ENCODE results near the gene GNG13. TPM values are rescaled to one million over a fixed set of nuclear protein-coding genes. Genes with fewer than 3 reads are reported as not detected.
"Not testable (repeated sequence)": the region's sequence is repeated elsewhere in the genome, so short reads cannot be mapped to it uniquely, and the experiment has no call there.

GNG13 gene
- polyA plus RNA-seq, 3 donors: 0.12 to 0.31 TPM; not detected in 1

DNA sequence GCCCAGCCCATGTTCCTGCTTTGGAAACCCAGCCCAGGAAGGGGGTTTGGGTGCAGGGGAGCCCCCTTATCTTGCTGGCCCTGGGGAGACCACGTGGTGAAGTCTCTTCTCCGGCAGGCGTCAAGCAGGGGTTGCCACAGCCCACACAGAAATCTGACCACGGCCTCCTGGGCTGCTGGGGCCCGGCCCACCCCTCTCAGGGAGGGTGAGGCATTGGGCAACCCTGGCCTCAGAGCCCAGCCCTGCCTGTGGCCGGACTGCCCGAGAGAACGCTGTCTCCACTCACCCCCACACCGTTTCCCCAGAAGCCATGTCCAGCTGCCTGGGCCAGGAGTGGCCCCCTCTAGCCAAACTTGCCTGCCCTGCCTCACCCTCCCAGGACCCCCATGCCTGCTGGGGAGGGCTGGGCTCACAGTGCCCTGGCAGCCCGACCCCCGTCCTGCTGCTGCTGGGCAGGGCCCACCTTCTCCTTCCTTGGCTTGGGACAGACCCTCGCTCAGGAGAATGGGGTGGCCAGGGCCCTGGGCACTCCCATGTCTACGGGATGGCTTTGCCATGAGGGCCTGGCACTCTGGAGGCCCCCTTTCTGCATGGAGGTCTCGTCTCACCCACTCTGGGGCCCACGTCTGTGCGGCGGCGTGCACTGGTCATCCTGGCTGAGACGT, 19.1 kb downstream of the GNG13 start:
- no peak for DNase-seq (ENCODE audit: low read depth in 3 of 3, low spot score in 2 of 3)

- no peak for DNase-seq (ENCODE audit: low read depth in 3 of 3, low spot score in 2 of 3)
Observed at GRCh38 chr16:780296-780695, 20.2 kb downstream of the GNG13 start.

DNA sequence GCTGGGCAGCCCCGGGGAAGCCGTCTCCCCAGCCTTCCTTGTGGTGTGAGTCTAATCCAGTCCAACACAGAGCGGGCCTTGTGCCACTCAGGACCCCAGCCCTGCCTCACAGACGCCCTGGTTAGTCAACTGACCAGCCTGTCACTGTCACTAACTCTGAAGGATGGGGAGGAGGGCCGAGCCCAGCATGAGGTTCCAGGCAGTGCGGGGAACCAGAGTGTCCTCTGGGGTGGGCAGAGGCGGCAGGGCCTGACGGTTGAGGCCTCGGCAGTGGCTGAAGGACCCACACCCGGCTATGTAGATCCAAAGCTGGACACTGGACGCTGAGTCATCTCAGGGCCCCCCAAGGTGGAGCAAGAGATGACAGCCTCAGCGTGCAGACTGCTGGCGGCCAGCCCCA, 21.0 kb downstream of the GNG13 start:
- no peak for DNase-seq (ENCODE audit: low read depth in 3 of 3, low spot score in 2 of 3)

- no peak for DNase-seq (ENCODE audit: low read depth in 3 of 3, low spot score in 2 of 3)
Observed at GRCh38 chr16:778909-779527, 21.5 kb downstream of the GNG13 start.

GRCh38 chr16:778447-778846, 22.1 kb downstream of the GNG13 start:
- no peak for DNase-seq (ENCODE audit: low read depth in 3 of 3, low spot score in 2 of 3)

GRCh38 chr16:777826-778225, 22.7 kb downstream of the GNG13 start:
- no peak for DNase-seq (ENCODE audit: low read depth in 3 of 3, low spot score in 2 of 3)

GRCh38 chr16:776824-777223, 23.7 kb downstream of the GNG13 start:
- DNase-seq (ENCODE audit: low read depth in 3 of 3, low spot score in 2 of 3): no peak

- not testable (repeated sequence) for DNase-seq (ENCODE audit: low read depth in 3 of 3, low spot score in 2 of 3)
Observed at GRCh38 chr16:776298-776697, 24.2 kb downstream of the GNG13 start.

DNA sequence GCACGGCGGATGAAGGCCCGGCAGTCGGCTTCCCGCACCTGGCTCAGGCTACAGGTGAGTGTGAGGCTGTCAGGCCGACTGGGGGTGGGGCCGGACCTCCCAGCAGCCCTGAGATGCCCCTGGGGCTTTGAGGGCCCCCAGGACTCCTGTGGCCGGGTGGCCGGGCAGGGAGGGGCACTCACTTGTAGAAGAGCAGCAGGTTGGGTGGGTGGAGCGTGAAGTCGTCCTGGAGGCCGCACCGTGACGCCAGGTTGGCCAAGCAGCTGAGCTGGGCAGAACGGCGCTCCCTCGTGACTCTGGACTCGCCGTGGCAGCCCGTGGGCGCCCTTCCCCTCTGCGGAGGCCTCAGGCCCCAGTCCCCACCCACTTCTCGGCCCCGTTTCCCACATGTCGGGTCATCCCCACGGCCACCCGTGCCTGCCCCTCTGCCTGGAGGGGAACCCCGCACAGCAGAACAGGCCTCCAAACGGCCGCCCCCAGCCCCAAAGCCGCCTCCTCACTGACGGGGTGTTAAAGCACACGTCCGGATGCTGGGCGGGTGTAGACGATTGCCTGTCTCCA, 25.2 kb downstream of the GNG13 start:
- no peak for DNase-seq (ENCODE audit: low read depth in 3 of 3, low spot score in 2 of 3)

DNA sequence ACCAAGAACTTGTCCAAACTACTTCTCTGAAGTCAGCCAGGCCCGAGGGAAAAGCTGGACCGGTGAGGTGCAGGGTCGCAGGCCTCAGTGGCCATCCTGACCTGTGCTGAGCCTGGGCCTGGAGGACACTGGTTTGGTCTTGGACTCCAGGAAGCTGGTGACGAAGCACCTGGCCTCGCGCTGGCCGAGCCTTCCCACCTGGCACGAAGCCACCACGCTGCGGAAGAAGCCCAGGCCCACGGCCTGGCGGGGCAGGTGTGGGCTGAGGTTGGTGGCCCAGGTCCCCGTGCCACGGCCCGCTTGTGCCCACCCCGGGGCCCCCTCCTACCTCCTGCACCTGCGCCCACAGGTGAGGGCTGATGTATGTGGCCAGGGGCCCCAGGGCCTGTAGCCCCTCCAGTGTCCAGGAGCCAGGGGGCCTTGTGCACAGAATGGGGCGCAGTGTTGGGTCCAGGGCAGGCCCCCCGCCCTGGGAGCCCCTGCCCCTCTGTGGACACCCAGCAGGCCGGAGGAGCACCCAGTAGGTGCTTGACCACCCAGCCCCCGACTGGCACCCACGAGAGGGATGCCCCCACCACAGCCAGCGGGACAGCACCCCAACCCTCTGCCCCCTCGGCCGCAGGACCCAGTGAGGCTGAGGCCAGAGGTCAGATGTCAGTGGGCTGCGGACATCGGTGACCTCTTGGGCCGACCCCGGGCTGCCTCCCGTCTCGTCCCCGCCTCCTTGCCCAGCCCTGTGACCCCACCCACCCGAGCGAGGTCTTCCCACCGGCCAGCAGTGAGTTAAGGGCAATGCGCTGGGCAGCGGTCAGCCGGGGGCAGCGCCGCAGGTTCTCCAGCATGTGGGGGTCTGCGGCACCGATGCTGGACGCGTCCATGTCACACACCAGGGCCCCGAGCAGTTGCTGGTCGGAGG, 26.2 kb downstream of the GNG13 start:
- DNase-seq (ENCODE audit: low read depth in 3 of 3, low spot score in 2 of 3): no peak

- DNase-seq (ENCODE audit: low read depth in 3 of 3, low spot score in 2 of 3): no peak
Observed at GRCh38 chr16:772959-773358, 27.6 kb downstream of the GNG13 start.

DNA sequence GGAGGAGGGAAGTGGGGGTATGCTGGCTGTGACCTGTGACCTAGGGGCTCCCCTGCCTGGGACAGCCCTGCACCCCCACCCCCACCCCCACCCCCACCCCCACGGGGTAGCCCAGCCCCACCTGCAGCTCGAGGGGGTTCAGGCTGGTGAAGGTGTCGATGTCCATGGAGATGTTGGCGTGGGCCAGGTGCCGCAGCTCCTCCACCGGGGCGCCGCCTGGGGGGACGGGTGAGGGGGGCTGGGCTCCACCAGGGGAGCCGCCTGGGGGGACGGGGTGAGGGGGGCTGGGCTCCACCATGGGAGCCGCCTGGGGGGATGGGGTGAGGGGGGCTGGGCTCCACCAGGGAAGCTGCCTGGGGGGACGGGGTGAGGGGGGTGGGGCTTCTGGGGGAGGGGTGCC, 30.1 kb downstream of the GNG13 start:
- no peak for DNase-seq (ENCODE audit: low read depth in 3 of 3, low spot score in 2 of 3)

- no peak for DNase-seq (ENCODE audit: low read depth in 3 of 3, low spot score in 2 of 3)
Observed at GRCh38 chr16:769934-770333, 30.6 kb downstream of the GNG13 start.

DNA sequence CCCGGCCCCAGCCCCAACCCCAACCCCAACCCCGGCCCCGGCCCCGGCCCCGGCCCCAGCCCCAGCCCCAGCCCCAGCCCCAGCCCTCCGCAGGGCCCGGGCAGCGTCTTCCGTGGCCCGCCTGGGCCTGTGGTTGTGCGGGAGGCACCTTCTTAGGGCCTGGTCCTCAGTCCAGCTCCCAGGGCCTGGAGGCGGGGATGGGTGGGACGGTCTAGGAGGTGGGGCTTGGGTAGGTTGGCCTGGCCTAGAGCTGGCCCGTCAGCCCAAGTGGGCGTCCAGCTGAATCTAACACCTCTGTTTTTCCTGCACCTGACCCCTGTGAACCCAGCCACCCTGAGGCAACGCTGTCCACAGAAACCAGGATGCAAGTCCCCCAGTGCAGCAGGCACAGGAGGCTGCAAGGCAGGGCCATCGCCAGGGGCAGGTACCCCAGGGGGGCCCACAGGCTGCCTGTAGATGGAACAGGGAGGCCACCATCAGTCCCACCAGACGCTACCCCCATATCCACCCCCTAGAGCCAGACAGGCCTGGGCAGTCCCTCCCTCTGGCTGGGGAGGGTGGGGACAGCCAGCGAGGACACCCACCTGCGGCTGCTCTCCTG, 31.2 kb downstream of the GNG13 start:
- DNase-seq (ENCODE audit: low read depth in 3 of 3, low spot score in 2 of 3): no peak

- DNase-seq (ENCODE audit: low read depth in 3 of 3, low spot score in 2 of 3): no peak
Observed at GRCh38 chr16:768428-768827, 32.1 kb downstream of the GNG13 start.

- no peak for DNase-seq (ENCODE audit: low read depth in 3 of 3, low spot score in 2 of 3)
Observed at GRCh38 chr16:767743-768235, 32.7 kb downstream of the GNG13 start.

- DNase-seq (ENCODE audit: low read depth in 3 of 3, low spot score in 2 of 3): no peak
Observed at GRCh38 chr16:766820-767640, 33.5 kb downstream of the GNG13 start.

DNA sequence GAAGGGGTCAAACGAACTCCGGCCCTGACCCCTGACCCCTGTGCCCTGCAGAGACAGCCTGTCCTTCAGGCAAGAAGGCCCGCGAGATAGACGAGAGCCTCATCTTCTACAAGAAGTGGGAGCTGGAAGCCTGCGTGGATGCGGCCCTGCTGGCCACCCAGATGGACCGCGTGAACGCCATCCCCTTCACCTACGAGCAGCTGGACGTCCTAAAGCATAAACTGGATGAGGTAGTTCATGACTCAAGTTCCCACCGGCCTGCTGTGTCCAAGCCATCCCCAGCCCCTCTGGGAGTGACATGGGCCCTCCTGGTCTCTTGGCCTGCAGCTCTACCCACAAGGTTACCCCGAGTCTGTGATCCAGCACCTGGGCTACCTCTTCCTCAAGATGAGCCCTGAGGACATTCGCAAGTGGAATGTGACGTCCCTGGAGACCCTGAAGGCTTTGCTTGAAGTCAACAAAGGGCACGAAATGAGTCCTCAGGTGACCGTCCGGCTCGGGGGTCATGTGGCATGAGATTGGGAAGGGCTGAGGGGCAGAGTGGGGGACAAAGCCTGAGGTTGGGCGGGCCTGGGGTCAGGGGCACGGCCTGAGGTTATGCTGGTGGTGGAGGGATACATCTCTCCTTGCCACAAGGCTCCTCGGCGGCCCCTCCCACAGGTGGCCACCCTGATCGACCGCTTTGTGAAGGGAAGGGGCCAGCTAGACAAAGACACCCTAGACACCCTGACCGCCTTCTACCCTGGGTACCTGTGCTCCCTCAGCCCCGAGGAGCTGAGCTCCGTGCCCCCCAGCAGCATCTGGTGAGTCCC, 34.3 kb downstream of the GNG13 start:
- no peak for DNase-seq (ENCODE audit: low read depth in 3 of 3, low spot score in 2 of 3)

DNA sequence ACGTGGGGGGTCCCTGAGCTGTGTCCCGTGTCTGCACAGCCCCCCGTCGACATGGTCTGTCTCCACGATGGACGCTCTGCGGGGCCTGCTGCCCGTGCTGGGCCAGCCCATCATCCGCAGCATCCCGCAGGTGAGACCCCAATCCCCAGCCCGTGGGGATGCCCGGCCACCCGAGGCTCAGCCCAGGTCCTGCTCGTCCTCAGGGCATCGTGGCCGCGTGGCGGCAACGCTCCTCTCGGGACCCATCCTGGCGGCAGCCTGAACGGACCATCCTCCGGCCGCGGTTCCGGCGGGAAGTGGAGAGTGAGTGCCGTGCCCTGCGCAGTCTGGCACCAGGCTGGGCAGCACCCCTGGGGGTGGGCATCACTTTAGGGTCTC, 35.1 kb downstream of the GNG13 start:
- DNase-seq (ENCODE audit: low read depth in 3 of 3, low spot score in 2 of 3): no peak
